Peyer's patch (tissue), 4 donors: ENCODE measurements around the gene CACNA1G. TPM values are rescaled to one million over a fixed set of nuclear protein-coding genes. Genes with fewer than 3 reads are reported as not detected.

Experiments used
- DNase-seq, 3 donors: peaks; one replicate each; pipeline ENCODE4 v3.0.0-alpha.2; 2017 to 2019
- H3K27ac ChIP-seq, 4 donors: fragments of 200-600 bp; sonication (generic); one replicate each; pipeline ENCODE4 v1.5.1; 2016 to 2019
- H3K27me3 ChIP-seq, 2 donors: fragments of 200-600 bp; sonication (generic); one replicate each; pipeline ENCODE4 v1.5.1; 2019
- H3K36me3 ChIP-seq, 3 donors: fragments of 200-600 bp; sonication (generic); one replicate each; pipeline ENCODE4 v1.5.1; 2016 to 2019
- H3K4me1 ChIP-seq, 4 donors: fragments of 200-600 bp; sonication (generic); one replicate each; pipeline ENCODE4 v1.5.1; 2016 to 2019
- H3K4me3 ChIP-seq, 4 donors: fragments of 200-600 bp; sonication (generic); 1 replicate in 3 of 4; 2 replicates in 1 of 4; pipeline ENCODE4 v1.5.1; 2016 to 2019; ENCODE audit warnings: mild to moderate bottlenecking in 1 of 4
- H3K9me3 ChIP-seq, 4 donors: fragments of 200-600 bp; sonication (generic); one replicate each; pipeline ENCODE4 v1.5.1; 2016 to 2019; ENCODE audit warnings: mild to moderate bottlenecking in 1 of 4
- POLR2A ChIP-seq, 2 donors: fragments of 450-650 bp; IDR thresholded peaks; one replicate each; pipeline ENCODE4 v1.5.1; 2017; ENCODE audit warnings: antibody characterized with exemption in 2 of 2, mild to moderate bottlenecking in 2 of 2, moderate library complexity in 2 of 2
- total RNA-seq, 4 donors: library from RNA; depleted of rRNA; stranded (reverse); fragments of >200 nt; gene quantifications; one replicate each; pipeline ENCODE4 v1.1.0, GENCODE V29; 2016
- TF ChIP-seq, protein P1 (sequence below), 6 experiments: fragments of 450-650 bp in 4 of 6; fragments of 200-600 bp in 2 of 6; sonication (generic) in 1 of 6; IDR thresholded peaks; one replicate each; pipeline ENCODE4 v1.5.1; 2017 to 2019; ENCODE audit warnings: antibody characterized with exemption in 6 of 6, mild to moderate bottlenecking in 3 of 6, moderate library complexity in 1 of 6

The CACNA1G gene
- total RNA-seq, 4 donors from 2014 or later: not detected

DNA sequence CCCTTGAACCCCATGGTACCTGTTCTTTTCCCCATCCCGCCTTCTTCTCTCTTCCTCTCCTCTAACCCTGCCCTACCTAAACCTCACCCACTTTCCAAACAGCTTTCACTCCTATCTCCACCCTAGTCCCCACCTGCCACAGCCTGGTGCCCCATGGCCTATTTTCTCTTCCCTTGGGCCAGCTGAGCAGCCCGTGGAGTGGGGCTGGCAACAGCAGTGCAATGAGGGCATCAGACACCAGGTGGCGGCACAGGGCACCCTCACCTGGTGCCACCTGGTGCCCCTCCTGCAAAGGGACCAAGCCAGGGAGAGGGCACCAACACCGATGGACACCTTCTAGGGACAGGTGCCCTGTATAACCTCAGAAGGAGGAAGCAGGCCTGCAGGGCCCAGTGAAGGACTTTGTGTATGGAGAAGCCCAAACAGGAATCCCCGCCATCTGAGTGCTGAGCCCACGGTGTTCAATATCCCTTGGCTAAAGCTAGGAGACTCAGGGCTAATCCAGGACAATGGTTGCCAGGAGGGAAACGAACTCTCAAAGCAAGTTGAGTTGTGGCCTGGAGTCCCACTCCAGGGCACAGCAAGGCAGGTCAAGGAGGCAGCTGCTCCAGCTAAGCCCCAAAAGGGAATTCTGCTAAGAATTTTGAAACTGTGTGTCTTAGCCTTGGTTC is 70.1 kb downstream of the CACNA1G start:
- H3K4me3 ChIP-seq: no peak overlapping the region
- no peaks in the 10 kb centered on the region for H3K9me3 ChIP-seq
- H3K36me3 ChIP-seq: no peaks in the 10 kb centered on the region
- peaks cover 0 to 6% of the 10 kb centered on the region in 2 donors for H3K27me3 ChIP-seq
- peaks cover 0 to 44% (median 11%) of the 10 kb centered on the region in 4 donors for H3K4me1 ChIP-seq
- TF ChIP-seq, protein P1, sequence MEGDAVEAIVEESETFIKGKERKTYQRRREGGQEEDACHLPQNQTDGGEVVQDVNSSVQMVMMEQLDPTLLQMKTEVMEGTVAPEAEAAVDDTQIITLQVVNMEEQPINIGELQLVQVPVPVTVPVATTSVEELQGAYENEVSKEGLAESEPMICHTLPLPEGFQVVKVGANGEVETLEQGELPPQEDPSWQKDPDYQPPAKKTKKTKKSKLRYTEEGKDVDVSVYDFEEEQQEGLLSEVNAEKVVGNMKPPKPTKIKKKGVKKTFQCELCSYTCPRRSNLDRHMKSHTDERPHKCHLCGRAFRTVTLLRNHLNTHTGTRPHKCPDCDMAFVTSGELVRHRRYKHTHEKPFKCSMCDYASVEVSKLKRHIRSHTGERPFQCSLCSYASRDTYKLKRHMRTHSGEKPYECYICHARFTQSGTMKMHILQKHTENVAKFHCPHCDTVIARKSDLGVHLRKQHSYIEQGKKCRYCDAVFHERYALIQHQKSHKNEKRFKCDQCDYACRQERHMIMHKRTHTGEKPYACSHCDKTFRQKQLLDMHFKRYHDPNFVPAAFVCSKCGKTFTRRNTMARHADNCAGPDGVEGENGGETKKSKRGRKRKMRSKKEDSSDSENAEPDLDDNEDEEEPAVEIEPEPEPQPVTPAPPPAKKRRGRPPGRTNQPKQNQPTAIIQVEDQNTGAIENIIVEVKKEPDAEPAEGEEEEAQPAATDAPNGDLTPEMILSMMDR (IDR thresholded peaks at IDR 0.05): peak; percentile 31 to 99 (median 82)
- peak in 1 of 2 donors; percentile 14 for TF ChIP-seq POLR2A (IDR thresholded peaks at IDR 0.05)
- peak overlapping the region in 1 of 4 donors; percentile 76 for H3K27ac ChIP-seq
- DNase-seq: peak; percentile 39 to 92 (median 89)

DNA sequence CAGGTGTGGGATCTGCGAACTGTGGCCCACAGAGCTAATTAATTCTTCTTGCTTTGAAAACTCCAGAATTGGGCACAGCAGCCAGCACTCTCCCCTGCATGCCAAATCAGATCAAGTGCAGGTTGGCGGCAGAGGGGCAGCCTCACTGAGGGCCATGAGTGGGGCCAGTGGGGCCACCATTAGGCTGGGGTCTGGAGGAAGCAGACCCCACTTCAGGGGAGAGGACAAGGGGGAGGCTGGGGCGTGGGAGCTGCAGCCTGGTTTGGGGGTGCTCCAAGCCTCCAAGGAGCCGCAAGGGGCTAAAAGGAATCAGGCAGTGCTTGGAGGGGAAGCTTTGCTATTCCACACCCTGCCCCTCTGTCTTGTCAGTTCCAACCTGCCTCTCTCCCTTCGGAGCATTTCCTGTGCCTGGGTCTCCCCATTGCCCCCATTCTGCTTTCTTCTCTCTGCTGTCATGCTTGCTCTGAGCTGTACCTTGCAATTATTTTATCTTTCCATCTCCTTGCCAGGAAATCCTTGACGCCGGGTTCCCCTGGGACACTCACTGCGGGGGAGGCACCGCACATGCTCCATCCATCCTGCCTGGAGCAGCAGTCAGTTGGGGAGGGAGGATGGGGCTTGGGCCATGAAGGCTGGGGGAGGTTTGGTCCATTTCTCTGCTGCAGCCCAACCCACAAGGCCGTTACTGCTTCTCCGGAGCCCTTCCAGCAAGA is 70.8 kb downstream of the CACNA1G start:
- Histone ChIP-seq H3K27me3 (peaks cover 0 to 6% of the 10 kb centered on the region in 2 donors), H3K9me3 (no peaks in the 10 kb centered on the region), H3K36me3 (no peaks in the 10 kb centered on the region), H3K4me3 (no peak overlapping the region), H3K4me1 (peaks cover 0 to 44% (median 11%) of the 10 kb centered on the region in 4 donors), H3K27ac (peak overlapping the region in 1 of 4 donors; percentile 76)
- peak in 1 of 3 donors; percentile 46 for DNase-seq
- no peak for TF ChIP-seq POLR2A (IDR thresholded peaks at IDR 0.05)
- TF ChIP-seq, protein P1 (IDR thresholded peaks at IDR 0.05): no peak

DNA sequence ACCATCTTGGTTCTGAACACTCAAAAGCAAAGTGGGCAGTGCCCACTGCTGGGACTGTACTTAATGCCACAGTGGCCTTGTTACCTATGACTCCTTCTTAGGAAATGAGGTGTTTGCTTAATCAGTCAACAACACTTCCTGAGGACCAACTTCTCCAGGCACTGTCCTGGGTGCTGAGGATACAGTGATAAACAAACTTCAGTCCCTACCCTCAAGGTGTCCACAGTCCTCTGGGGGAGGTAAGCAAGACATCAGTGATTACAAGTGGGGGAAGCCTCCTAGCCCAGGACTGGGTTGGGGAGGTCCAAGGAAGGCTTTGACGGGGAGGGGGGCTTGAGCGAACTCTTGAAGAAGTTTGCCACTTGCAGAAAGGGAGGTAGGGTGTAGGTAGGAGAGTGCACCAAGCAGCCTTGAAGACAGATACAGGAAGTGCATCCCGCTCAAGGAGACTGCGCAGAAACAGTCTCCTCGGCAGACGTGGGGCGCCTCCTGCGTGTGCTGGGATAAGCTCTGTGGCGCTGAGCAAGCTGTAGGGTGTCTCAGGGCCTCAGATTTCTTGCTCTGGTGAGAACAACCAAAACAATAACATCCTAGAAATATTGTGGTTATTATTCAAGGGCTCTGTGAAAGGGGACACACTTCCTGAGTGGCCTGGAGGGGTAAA is 71.5 kb downstream of the CACNA1G start:
- Histone ChIP-seq H3K36me3 (no peaks in the 10 kb centered on the region), H3K9me3 (no peaks in the 10 kb centered on the region), H3K4me1 (peaks cover 0 to 50% (median 11%) of the 10 kb centered on the region in 4 donors), H3K27me3 (peaks cover 0 to 6% of the 10 kb centered on the region in 2 donors), H3K27ac (no peak overlapping the region), H3K4me3 (no peak overlapping the region)
- TF ChIP-seq, protein P1 (IDR thresholded peaks at IDR 0.05): no peak
- no peak for TF ChIP-seq POLR2A (IDR thresholded peaks at IDR 0.05)
- peak in 1 of 3 donors; percentile 40 for DNase-seq

DNA sequence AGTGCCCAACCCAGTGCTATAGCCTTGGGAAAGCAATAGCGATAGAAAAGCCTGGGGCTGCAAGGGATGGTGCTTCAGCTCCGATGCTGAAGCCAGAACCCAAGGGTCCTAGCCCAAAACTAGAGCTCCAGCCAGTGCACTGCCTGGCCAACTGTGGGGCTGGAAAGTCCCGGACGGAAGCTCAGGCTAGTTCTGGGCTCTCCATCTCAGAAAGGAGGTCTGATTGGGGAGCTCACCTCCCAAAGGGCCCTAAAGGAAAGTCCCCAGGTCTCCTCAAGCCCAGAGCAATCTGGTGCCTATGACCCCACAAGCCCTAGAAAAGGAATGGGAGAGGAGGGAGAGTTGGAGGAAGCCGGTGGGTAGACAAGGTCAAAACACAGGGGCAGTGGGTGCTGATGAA is 72.1 kb downstream of the CACNA1G start:
- Histone ChIP-seq H3K27me3 (peaks cover 0 to 6% of the 10 kb centered on the region in 2 donors), H3K4me1 (peaks cover 0 to 53% (median 11%) of the 10 kb centered on the region in 4 donors)
- peak in 1 of 3 donors; percentile 46 for DNase-seq

DNA sequence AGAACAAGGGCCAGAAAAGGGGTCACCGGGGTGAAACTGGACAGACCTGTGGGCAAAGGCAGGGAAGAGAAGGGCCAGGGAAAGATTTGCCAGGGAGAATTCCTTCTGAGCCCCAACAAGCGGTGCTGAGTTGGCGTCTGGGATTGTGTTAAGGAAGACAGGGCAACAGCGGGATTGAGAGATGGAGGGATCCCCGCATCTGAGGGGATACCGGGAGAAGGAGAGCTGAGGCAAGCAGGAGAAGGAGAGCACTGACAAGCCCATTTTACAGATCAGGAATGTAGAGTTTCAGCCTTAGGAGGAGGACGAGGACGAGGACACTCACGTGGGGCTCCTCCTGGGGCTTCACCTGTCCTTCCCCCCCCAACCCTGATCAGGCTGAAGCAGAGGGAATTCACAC is 73.2 kb downstream of the CACNA1G start:
- H3K4me1 ChIP-seq: peaks cover 0 to 53% (median 10%) of the 10 kb centered on the region in 4 donors
- peaks cover 0 to 6% of the 10 kb centered on the region in 2 donors for H3K27me3 ChIP-seq
- H3K4me3 ChIP-seq: no peak overlapping the region
- H3K36me3 ChIP-seq: no peaks in the 10 kb centered on the region
- H3K27ac ChIP-seq: peak overlapping the region in 1 of 4 donors; percentile 85
- no peaks in the 10 kb centered on the region for H3K9me3 ChIP-seq
- TF ChIP-seq, protein P1 (IDR thresholded peaks at IDR 0.05): no peak
- TF ChIP-seq POLR2A (IDR thresholded peaks at IDR 0.05): no peak
- no peak for DNase-seq

More for the DNA sequence above, 72.1 kb downstream of the CACNA1G start:
- TF ChIP-seq, protein P1 (IDR thresholded peaks at IDR 0.05): no peak
- Histone ChIP-seq H3K9me3 (no peaks in the 10 kb centered on the region), H3K4me3 (no peak overlapping the region), H3K36me3 (no peaks in the 10 kb centered on the region), H3K27ac (no peak overlapping the region)
